Fibroblast of mammary gland (primary cell): ENCODE data around the gene TUBGCP4.
A peak's percentile ranks its signal among the peaks of the same experiment; 100 is the strongest.

Experiments used
- DNase-seq: peaks from one replicate; pipeline ENCODE4 v3.0.0-alpha.2; 2010; ENCODE audit warnings: low read depth
- H3K4me3 ChIP-seq: 2 replicates; pipeline ENCODE4 v1.5.1; 2011; ENCODE audit warnings: low read depth, mild to moderate bottlenecking, low read length, moderate library complexity; ENCODE audit not compliant: control insufficient read depth
- CTCF ChIP-seq: conservative IDR thresholded peaks from 2 replicates; pipeline ENCODE4 v1.5.1; 2011; ENCODE audit warnings: low read depth, low read length, inconsistent platforms; ENCODE audit not compliant: control insufficient read depth, insufficient read depth

Gene TUBGCP4

GRCh38 chr15:43414196-43414595 lies 43.3 kb downstream of the TUBGCP4 start:
- no peak for DNase-seq
- no peak overlapping the region for H3K4me3 ChIP-seq
- no peak for TF ChIP-seq CTCF

GRCh38 chr15:43420435-43420834 lies 49.5 kb downstream of the TUBGCP4 start:
- TF ChIP-seq CTCF, result no peak
- no peak overlapping the region for H3K4me3 ChIP-seq
- DNase-seq, result no peak

- no peak for DNase-seq
- H3K4me3 ChIP-seq, result no peak overlapping the region
- TF ChIP-seq CTCF, result no peak
Observed at GRCh38 chr15:43420876-43421275, 50.0 kb downstream of the TUBGCP4 start.

- TF ChIP-seq CTCF, result no peak
- DNase-seq, result no peak
- H3K4me3 ChIP-seq, result no peak overlapping the region
Observed at GRCh38 chr15:43423793-43424192, 52.9 kb downstream of the TUBGCP4 start.

- DNase-seq, result no peak
- H3K4me3 ChIP-seq, result no peak overlapping the region
- TF ChIP-seq CTCF, result no peak
Observed at GRCh38 chr15:43429687-43430086, 58.8 kb downstream of the TUBGCP4 start.

GRCh38 chr15:43433165-43433564 lies 62.3 kb downstream of the TUBGCP4 start:
- DNase-seq, result peak; percentile 7
- no peak for TF ChIP-seq CTCF

GRCh38 chr15:43433661-43434303 lies 62.9 kb downstream of the TUBGCP4 start:
- no peak for DNase-seq
- TF ChIP-seq CTCF, result no peak
- no peak overlapping the region for H3K4me3 ChIP-seq

More at GRCh38 chr15:43433165-43433564, 62.3 kb downstream of the TUBGCP4 start:
- no peak overlapping the region for H3K4me3 ChIP-seq
